ENCODE measurements around the gene EPHB2.

DNA sequence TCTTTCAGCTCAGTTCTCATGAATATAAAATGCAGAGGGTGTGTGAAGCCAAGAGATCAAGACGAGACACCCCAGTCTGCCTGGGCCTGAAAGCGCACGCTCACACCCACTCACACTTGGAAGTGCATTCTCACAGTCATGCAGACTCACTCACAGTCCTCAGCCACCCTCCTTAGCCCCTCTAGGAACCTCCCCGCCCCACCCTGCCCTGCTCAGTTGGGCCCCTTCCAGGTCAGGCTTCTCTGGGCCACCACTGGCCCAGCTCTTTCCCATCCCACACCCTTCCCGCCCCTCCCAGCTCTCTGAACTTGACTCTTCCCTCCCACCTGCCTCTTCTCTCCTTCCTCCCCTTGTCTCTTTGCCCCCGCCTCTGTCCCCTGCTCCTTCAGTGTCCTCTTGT lies 93.8 kb downstream of the EPHB2 start:
- TF ChIP-seq POLR2AphosphoS5 (IDR thresholded peaks at IDR 0.05; ENCODE audit: low read depth, low read length) (no peak), TAF1 (IDR thresholded peaks at IDR 0.05; ENCODE audit: borderline replicate concordance, insufficient read depth, low read length) (no peak)

All from PFSK-1 (cell line).